ENCODE results near the gene F12.
A peak's percentile ranks its signal among the peaks of the same experiment; 100 is the strongest.

Gene F12

DNA sequence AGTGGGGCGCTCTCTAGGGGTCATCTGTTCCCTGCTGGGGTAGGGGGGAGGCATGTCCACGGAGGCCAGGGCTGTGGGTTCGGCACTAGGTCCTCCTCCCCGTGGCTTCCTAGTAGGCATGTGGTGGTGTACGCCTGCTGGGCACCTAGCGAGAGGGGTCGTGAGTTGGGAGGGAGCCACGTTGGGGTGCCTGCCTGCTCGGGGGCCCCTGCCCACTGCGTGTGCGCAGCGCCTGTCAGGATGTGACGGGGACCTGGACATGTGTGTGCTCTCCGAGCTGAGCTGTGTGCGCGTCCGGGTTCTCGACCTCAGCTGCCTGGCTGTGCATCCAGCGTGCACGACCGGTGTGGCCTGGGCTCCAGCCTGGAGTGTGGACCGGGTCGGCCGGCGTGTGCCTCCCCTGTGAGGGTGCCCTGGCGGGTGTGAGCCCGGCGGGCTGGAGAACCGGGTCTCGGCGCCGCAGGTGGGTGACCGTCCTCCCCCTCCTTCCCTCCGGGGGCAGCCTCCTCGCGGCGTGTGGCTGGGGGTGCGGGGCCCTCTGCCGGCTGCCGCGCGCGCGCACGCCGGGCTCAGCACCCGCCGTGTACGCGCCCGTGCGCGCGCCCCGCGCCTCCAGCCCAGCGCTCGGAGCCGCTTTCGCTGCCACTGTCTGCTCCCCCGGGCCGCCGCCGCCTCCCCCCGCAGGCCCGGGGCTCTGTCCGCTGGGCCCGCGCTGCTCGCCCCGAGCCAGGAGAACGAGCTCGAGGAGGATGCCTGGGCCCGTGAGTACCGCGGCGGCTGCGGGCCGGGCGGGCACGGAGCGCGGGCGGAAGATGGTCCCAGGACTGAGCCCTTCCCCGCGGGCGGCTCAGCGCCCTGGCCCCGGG is 37.1 kb upstream of the F12 start, which contains the start of gene PRR7:
PRR7 (plus strand) TSS at position 615 of the 866 bp plus-strand sequence. CDS start 8,254 bp downstream, outside the sequence.
- peak; percentile 60 for DNase-seq (ENCODE audit: low read depth)

DNA sequence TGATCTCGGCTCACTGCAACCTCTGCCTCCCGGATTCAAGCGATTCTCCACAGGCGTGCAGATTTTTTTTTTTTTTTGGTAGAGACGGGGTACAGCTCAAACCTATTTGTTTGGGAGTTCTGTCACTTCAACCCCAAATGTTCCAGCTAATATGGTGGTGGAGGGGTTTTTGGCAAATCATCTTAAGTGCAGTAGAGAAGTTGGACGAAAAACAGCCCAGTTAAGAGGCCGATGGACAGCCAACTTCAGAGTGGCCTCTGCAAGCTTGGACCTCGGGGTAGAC is 36.5 kb upstream of the F12 start:
- no peak for DNase-seq (ENCODE audit: low read depth)

DNA sequence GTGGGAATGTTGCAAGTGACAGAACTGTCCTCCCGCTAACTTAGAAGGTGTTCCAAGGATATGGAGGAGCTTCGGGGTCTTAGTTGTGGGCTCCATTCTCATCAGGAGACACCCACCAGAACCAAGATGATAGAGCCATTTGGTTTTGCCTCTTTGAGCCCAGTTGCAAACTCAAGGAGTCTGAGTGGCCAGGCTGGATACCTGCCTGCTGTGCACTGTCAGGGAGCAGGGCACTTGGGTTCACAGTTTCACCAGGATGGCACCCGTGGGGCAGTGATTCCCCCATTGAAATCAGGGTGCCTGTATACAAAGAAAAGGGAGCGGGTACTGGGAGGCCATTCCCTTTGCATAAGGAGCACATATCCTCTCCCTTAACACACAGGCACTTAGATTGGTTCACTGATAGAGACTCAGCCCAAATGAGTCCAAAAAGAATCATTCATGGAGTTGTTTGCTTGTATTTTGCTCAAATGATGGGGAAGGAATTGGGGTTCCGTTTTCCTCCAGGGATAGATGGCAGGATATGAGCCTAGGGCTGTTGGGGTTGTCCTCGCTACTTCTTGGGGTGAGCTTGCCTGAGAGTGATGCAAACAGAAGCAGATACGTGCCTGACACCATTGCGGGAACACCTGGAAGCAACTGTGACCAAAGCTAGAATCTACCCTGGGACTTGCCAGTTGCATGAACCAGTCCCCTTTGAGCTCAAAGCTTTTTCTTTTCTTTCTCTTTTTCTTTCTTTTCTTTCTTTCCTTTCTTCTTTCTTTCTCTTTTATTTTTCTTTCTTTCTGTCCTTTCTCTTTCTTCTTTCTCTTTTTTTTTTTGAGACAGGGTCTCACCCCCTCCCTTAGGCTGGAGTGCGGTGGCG is 35.9 kb upstream of the F12 start:
- no peak for DNase-seq (ENCODE audit: low read depth)

DNA sequence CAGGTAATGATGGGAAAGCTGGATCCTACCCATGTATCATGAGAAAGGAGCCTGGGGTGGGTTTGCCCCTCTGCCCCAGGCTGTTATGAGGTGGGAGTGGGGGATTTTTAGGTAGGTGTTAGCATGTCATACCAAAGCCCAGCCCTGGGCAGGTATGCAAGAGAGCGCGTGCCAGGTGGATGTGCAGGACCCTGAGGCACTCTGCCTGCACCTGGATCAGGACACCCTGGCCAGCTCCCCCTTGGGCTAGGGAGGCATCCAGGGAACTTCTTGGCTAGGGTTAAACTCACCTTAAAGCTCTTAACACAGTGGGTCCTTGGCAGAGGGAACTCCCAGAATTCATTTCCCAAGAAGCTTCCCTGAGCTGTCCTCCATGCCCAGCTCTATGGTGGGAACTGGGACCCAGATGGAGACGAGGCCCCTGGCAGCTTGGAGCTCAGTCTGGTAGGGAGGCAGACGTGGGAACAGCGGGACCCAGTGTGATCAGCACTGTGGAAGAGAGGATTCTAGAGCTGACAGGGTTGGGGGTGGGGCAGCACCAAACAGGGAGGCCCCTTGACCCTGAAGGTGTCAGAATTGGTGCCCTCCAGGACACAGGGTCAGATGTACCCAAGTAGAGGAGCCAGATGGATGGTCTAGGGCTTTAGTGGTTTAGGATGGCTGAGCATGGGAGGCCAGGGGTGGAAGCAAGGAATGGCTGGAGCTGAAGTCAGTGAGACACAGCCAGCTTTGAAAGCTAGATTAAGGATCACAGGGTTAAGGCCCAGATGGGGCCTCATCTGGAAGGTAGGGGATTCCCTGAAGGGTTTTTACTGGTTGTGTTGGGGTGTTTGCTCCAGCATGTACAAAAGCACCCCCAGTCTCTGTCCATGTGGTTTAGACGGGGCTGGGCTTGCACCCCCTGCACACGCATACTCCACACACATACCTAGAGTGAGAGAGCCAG is 35.0 kb upstream of the F12 start:
- no peak for DNase-seq (ENCODE audit: low read depth)

DNA sequence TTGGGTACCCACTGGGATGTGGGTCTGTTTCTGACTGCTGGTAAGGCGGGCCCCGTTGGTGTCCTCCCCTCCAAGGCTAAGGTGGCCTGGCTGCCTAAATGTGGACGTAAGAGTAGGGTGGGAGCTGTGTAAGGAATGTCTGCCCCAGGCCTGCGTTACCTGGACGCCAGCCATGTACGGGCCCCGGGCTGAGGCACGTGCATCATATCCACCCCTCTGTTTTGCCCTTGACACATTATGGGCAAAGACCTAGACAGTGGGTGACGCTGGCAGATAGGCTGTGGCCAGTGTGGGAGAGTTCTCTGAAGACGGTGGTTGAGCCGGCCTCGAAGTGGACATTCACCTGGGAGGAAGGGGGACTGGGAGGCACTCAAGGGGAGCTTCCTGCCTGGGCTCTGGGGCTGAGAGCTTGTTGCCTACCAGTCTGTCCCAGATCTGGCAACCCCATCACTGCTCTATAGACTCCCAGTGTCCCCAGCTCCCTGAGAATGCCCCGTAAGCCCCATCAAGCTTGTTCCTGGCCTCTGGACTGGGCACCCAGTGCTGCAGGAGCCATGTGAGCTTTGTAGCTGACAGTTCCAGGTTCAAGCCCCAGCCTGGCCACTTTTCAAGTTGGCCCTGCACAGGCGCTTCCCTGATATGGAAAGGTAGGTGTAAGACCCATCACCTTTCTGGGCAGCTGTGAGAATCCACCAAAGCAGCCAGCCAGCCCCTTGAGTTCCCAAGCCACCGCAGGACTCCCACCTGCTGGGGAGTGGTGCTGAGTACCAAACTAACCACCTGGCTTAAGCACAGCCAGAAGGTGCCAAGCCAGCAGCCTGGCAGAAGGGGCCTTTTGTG is 34.0 kb upstream of the F12 start:
- DNase-seq (ENCODE audit: low read depth): no peak

DNA sequence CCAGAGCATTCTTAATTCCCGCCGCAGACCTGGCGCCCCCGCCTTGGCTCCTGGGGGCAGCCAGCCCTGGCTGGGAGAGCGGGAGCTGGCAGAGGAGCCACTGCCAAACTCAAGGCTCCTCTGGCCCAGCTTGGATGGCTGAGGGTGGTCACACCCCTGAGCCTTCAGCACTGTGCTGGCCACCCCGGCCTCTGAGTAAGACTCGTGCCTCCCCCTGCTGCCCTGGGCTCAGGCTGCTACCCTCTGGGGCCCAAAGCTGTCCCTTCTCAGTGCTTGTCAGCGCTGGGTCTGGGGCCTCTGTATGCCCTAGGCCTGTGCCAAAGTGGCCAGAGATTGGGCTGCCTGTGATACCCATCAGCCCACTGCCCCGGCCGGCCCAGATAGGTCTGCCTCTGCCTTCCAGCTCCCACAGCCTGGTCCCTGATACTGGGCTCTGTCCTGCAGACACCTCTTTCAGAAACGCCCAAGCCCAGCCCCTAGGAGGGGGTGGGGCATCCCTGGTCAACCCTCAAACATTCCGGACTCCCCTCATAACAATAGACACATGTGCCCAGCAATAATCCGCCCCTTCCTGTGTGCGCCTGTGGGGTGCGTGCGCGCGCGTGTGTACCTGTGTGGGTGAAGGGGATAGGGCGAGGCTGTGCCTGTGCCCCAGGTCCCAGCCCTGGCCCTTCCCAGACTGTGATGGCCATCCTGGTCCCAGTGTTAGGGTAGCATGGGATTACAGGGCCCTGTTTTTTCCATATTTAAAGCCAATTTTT is 32.9 kb upstream of the F12 start:
- no peak for DNase-seq (ENCODE audit: low read depth)

DNA sequence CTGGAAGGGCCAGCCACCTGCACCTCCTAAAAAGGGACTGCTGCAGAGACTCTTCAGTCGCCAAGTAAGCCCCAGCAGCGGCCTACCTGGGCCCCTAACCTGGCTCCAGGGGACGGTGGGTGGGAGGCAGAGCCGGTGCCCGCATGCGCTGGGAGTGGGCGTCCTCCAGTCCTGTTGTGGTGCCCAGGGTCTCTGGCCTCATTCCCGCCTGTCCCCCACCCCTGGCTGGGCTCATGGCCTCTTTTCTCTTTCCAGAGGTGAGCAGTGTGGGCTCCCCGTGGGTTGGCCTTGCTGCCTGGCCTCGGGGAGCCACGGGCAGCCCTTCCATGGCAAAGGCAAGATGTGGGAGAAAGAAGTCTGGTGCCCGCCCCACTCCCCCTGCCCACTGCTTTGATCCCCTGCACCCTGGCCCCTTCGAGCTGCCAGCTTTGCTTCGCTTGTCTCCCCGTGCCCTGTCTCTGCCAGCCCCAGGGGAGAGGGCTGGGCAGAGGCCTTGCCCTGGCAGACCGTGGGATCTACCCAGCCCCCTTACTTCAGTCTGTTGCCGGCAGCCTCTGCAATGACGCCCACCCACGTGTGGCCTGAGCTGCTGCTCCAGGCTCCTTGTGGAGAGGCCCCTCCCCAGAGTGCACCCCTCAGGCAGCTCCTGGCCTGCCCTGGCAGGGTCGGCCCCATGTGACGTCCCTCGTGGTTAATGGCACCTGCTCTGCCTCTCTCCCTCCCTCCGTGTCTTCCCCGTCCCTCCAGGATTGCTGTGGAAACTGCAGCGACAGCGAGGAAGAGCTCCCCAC is 31.8 kb upstream of the F12 start:
- DNase-seq (ENCODE audit: low read depth): no peak

DNA sequence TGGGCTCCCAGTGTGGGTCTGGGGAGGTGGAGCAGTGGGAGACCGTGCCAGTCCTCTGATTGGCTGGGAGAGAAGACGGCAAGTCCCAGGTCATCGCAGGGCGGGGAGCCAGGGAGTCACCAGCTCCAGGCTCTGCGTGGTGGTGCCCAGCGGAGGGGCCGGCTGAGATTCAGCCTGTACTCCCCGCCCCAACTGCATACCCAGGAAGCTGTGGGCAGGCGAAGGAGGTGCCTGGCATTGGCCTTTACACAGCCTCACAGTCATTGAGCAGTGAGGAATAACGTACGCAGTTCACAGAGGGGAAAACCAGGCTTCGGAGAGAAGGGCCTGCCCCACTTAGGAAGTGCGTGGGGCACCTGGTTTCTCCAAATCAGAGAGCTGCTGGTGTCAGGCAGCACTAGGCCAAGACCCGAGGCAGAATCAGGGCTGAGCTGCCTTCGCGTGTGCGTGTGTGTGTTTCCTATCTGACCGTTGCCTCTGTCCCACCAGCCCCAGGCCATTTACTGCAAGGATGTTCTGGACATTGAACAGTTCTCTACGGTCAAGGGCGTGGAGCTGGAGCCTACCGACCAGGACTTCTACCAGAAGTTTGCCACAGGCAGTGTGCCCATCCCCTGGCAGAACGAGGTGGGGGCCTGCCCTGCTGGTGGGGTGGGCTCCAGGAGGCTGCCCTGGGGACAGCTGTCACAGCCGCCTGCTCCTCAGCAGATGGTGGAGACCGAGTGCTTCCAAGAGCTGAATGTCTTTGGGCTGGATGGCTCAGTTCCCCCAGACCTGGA is 31.0 kb upstream of the F12 start:
- no peak for DNase-seq (ENCODE audit: low read depth)

DNA sequence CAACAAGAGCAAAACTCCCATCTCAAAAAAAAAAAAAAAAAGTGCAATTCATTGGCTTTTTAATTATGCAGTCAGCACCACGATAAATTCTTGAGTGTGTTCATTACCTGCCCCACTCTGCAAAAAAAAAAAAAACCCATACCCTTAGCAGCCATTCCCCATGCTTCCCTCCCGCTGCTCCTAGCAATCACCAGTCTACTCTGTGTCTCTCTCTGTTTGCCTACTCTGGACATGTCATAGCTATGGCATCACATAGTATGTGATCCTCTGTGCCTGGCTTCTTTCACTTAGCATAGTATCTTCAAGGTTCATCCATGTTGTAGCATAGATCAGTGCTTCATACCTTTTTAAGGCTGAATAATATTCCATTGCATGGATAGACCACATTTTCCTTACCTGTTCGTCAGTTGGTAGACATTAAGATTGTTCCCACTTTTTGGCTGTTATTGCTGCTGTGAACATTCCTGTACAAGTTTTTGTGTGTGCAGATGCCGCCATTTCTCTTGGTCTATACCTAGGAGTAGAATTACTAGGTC is 30.2 kb upstream of the F12 start:
- DNase-seq (ENCODE audit: low read depth): no peak

DNA sequence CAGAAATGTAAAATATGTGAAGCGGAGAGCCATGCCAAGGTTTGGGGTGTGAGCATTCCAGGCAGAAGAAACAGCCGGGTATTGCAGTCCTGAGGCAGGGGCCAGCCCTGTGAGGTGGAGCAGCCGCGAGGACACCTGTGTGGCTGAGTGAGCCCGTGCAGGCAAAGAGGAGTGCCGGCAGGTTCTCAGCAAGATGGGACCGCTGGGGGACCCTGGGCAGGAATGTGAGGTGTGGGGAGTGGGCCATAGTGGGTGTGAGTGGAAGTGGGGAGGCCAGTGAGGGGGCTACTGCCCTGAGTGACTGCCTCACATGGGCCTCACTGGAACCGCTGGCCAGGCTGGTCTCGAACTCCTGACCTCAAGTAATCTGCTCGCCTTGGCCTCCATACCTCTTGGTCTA is 29.1 kb upstream of the F12 start:
- DNase-seq (ENCODE audit: low read depth): no peak

DNA sequence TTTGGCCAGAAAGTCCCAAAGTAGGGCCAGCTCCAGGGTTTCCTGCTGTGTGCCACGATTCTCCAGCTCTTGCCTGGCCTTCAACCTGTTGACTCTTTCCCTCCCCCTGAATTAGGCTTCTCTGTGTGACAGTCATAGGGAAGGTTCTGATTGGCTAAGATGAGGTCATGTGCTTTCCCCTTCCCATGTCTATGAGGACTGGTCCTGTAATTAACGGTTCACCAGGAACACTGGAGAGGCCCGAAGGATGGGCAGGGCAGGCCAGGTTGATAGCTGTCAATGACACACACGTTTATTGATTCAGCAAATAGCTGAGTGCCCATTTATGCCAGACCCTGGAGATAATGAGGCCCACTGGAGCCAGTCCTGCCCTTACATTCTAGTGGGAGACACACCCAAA is 28.3 kb upstream of the F12 start:
- DNase-seq (ENCODE audit: low read depth): no peak

DNA sequence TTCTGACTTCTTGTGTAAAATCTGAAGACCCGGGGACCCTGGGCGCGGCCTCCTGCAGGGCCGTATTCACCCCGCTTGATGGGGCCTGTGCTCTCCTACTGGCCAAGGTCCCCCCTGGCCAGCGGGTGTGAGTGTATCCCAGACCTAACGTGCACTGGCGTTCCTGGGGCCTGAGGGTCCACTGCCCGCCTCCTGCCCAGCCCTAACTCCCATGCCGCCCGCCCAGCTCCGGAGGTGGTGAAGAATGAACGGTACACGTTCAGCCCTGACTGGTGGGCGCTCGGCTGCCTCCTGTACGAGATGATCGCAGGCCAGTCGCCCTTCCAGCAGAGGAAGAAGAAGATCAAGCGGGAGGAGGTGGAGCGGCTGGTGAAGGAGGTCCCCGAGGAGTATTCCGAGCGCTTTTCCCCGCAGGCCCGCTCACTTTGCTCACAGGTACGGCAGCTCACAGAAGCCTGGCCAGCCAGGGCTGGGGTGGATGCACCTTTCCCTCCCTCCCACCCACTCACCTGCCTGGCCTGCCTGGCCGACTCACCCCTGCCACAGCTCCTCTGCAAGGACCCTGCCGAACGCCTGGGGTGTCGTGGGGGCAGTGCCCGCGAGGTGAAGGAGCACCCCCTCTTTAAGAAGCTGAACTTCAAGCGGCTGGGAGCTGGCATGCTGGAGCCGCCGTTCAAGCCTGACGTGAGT is 26.6 kb upstream of the F12 start:
- DNase-seq (ENCODE audit: low read depth): no peak

DNA sequence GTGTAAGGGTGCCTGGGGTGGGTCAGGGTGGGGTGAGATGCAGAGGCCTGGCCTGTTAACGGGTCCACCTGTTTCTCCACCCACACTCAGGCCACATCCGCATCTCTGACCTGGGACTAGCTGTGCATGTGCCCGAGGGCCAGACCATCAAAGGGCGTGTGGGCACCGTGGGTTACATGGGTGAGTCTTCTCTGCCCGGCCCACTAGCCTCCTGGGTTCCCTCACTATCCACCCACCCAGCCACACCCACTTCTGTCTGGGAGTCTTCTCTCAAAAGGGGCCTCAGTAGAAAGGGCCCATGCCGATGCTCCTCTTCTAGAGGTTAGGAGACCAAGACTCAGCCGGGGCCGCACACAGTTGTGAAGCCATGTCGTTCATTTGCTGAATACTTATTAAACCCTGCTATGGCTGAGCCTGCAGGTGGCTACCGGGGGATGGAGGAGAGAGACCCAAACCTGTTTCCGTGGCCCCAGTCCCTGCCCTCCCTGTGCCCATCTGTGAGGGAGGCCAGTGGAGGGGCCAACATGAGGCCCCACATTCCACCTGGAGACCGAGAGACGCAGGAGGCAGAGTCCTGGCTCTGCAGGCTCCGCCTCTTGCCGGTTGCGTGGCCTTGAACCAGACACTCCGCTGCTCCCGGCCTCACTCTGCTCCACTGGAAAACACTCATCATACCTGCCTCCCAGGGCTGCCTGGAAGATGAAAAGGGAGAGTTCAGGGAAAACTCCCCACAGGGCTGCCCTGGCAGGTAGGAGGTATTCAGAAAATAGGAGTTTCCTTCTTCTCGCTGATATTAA is 25.8 kb upstream of the F12 start:
- DNase-seq (ENCODE audit: low read depth): no peak

DNA sequence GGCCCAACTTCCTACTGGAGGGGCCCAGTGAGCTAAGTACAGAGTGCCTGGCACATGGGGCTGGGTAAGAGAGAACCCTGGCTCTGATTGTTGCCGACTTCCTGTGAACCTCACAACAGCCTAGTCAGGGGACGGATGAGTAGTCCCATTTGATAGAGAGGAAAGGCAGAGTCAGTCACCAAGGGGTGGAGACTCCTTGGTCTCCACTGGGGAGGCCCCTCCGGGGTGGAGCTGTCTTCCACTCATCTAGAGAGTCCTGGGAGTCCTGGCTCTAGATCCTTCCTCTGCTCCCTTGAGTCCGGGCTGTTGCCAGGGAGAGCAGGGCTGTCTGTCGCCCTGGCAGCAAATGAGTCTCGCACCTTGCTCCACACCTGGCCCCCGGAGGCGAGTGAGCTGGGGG is 25.1 kb upstream of the F12 start:
- DNase-seq (ENCODE audit: low read depth): no peak

DNA sequence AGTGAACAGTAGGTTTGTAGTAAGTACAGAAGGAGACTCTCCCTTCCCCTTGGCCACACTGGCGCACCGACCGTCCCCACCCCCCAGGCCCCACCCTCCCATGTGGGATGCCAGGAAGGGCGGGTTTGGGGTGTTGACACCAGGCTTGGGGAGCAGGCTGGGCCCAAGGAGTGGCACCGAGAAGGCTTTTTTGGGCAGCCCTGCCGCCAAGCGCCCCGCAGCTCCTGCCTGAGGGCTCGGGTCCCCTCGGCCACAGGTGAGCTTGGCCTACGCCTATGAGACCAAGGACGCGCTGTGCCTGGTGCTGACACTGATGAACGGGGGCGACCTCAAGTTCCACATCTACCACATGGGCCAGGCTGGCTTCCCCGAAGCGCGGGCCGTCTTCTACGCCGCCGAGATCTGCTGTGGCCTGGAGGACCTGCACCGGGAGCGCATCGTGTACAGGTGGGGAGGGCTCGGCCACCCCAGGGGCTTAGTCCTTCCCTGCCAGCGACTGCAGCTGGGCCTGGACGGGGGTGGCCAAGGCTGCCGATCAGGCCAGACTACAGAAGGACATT is 24.4 kb upstream of the F12 start:
- DNase-seq (ENCODE audit: low read depth): no peak

DNA sequence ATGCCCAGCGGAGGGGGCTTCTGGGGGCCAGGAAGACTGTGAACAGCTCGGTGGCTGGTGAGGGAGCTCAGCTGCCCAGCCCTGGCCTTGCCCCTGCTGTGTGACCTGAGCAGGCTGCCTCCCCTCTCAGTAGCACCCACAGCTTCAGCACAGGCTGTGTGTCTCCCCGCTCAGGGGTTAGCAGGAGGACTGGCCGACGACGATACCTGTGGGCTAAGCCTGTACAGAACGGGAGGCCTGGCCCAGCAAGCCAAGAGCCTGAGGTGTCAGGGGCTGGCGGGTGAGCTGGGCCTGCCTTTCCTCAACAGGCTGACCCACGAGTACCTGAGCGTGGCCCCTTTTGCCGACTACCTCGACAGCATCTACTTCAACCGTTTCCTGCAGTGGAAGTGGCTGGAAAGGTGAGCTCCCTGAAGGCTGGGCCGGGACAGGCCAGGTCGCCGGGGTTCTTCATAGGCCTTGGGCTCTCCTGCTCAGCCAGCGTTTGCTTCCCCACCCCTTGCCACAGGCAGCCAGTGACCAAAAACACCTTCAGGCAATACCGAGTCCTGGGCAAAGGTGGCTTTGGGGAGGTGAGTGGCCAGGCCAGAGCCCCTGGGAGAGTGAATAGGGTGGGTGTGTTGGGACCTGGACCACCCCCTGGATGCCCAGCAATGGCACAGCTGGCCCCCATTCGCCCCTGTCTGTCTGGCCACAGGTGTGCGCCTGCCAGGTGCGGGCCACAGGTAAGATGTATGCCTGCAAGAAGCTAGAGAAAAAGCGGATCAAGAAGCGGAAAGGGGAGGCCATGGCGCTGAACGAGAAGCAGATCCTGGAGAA is 23.7 kb upstream of the F12 start:
- DNase-seq (ENCODE audit: low read depth): no peak
